Fibroblast of lung (primary cell): ENCODE data around the gene TADA2B. TPM values are rescaled to one million over a fixed set of nuclear protein-coding genes. Genes with fewer than 3 reads are reported as not detected.

ENCODE experiments used
- DNase-seq, 2 donors: peaks; one replicate each; pipeline versions ENCODE4 v3.0.0 to v3.0.0-alpha.2; 2010; ENCODE audit warnings: low read depth in 2 of 2
- H2AFZ ChIP-seq: 2 replicates; pipeline ENCODE4 v1.5.1; 2012; ENCODE audit warnings: low read length, control low read depth, inconsistent platforms
- H3K27ac ChIP-seq: 2 replicates; pipeline ENCODE4 v1.5.1; 2011; ENCODE audit warnings: low read length, control low read depth; ENCODE audit not compliant: insufficient read depth
- H3K27me3 ChIP-seq: 2 replicates; pipeline ENCODE4 v1.5.1; 2011; ENCODE audit warnings: mild to moderate bottlenecking, low read length; ENCODE audit not compliant: control insufficient read depth, insufficient read depth
- H3K36me3 ChIP-seq: 2 replicates; pipeline ENCODE4 v1.5.1; 2011; ENCODE audit warnings: low read length; ENCODE audit not compliant: control insufficient read depth, insufficient read depth
- H3K4me1 ChIP-seq: 2 replicates; pipeline ENCODE4 v1.5.1; 2011; ENCODE audit warnings: low read length; ENCODE audit not compliant: control insufficient read depth, insufficient read depth; ENCODE audit errors: extremely low read depth
- H3K4me2 ChIP-seq: 2 replicates; pipeline ENCODE4 v1.5.1; 2011; ENCODE audit warnings: low read length, control low read depth; ENCODE audit not compliant: insufficient read depth; ENCODE audit errors: extremely low read depth
- H3K4me3 ChIP-seq, 4 experiments: fragments of 200-600 bp in 1 of 4; sonication (generic) in 1 of 4; replicated peaks in 1 of 4; 2 replicates each; pipeline ENCODE4 v1.5.1; 2011 to 2016; ENCODE audit warnings: low read length in 4 of 4, low read depth in 3 of 4, mild to moderate bottlenecking in 3 of 4, control low read depth in 2 of 4, inconsistent platforms in 1 of 4, mixed read lengths in 1 of 4; ENCODE audit not compliant: insufficient read depth in 1 of 4; ENCODE audit errors: control extremely low read depth in 1 of 4
- H3K79me2 ChIP-seq: 2 replicates; pipeline ENCODE4 v1.5.1; 2012; ENCODE audit warnings: mild to moderate bottlenecking, low read length, inconsistent platforms; ENCODE audit not compliant: control insufficient read depth, insufficient read depth
- H3K9ac ChIP-seq: 2 replicates; pipeline ENCODE4 v1.5.1; 2011; ENCODE audit warnings: mild to moderate bottlenecking, low read length, control low read depth; ENCODE audit not compliant: insufficient read depth
- H3K9me3 ChIP-seq: 2 replicates; pipeline ENCODE4 v1.5.1; 2012; ENCODE audit warnings: low read depth, low read length; ENCODE audit not compliant: control insufficient read depth, insufficient read depth
- H4K20me1 ChIP-seq: 2 replicates; pipeline ENCODE4 v1.5.1; 2011; ENCODE audit warnings: low read length; ENCODE audit not compliant: control insufficient read depth, insufficient read depth; ENCODE audit errors: extremely low read depth
- CTCF ChIP-seq, 2 donors: IDR thresholded peaks in 1 of 2; conservative IDR thresholded peaks in 1 of 2; 1 replicate in 1 of 2; 2 replicates in 1 of 2; pipeline ENCODE4 v1.5.1; 2011 to 2012; ENCODE audit warnings: low read length in 2 of 2, control low read depth in 1 of 2, inconsistent platforms in 1 of 2, low read depth in 1 of 2, mild to moderate bottlenecking in 1 of 2
- EZH2 ChIP-seq: IDR thresholded peaks from 2 replicates; pipeline ENCODE4 v1.5.1; 2012; ENCODE audit warnings: low read length, control low read depth, mild to moderate bottlenecking; ENCODE audit errors: missing control alignments
- polyA plus RNA-seq, 2 donors: library from polyadenylated mRNA; depleted of rRNA in 1 of 2; stranded (reverse) in 1 of 2; unstranded in 1 of 2; fragments of >200 nt; gene quantifications; 2 replicates each; pipeline ENCODE4 v1.2.1, GENCODE V29; 2011 to 2012; ENCODE audit warnings: missing spikeins in 1 of 2
- total RNA-seq: library from RNA; depleted of rRNA; stranded (reverse); fragments of >200 nt; gene quantifications from 2 replicates; pipeline ENCODE4 v1.2.1, GENCODE V29; 2014

The TADA2B gene
- total and polyA plus RNA-seq, 2 donors (not counting 1 experiment from before 2014, with no cell fraction given), result 8.0 to 12.6 TPM

GRCh38 chr4:7075962-7076695, 33.0 kb downstream of the TADA2B start:
- Histone ChIP-seq H3K9me3 (no peaks in the 10 kb centered on the region), H3K9ac (no peak overlapping the region), H3K4me2 (no peak overlapping the region), H3K27ac (no peak overlapping the region), H2AFZ (no peak overlapping the region), H3K4me3 (no peak overlapping the region), H3K4me1 (no peaks in the 10 kb centered on the region), H4K20me1 (no peaks in the 10 kb centered on the region), H3K79me2 (no peaks in the 10 kb centered on the region), H3K27me3 (no peaks in the 10 kb centered on the region), H3K36me3 (no peaks in the 10 kb centered on the region)
- no peak for TF ChIP-seq CTCF (conservative IDR thresholded peaks at IDR 0.05 in 1 of 2, IDR thresholded peaks at IDR 0.05 in 1 of 2; ENCODE audit: low read depth in 1 of 2, low read length in 2 of 2)
- TF ChIP-seq EZH2, result no peak
- peak in 1 of 2 donors; percentile 40 for DNase-seq

DNA sequence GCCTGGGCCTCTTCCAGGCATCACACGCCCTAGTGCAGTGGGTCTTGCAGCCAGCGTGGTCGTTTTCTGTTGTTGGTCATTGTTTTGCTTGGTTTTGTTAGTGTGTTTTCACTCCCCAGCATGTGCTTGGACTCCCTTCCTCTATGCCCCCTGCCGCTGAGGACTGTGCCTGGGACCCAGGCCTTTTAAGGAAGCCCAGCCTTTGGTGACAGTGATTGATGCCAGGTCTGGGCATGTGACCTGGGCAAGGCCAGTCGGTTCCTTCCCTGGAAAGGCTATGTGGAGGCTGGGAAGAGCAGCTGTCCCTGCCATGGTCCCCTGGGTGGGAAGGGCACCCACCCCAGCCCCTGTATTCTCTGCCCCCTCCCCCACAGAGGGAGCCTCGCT, 33.5 kb downstream of the TADA2B start:
- H4K20me1 ChIP-seq, result no peaks in the 10 kb centered on the region
- no peak for TF ChIP-seq EZH2
- no peak for TF ChIP-seq CTCF (conservative IDR thresholded peaks at IDR 0.05 in 1 of 2, IDR thresholded peaks at IDR 0.05 in 1 of 2; ENCODE audit: low read depth in 1 of 2, low read length in 2 of 2)

GRCh38 chr4:7077371-7077770, 34.2 kb downstream of the TADA2B start:
- Histone ChIP-seq H3K36me3 (no peaks in the 10 kb centered on the region), H3K4me2 (no peak overlapping the region), H3K27me3 (peaks cover 3% of the 10 kb centered on the region), H4K20me1 (no peaks in the 10 kb centered on the region), H3K9ac (no peak overlapping the region), H3K79me2 (no peaks in the 10 kb centered on the region), H3K9me3 (no peaks in the 10 kb centered on the region), H3K4me1 (no peaks in the 10 kb centered on the region), H2AFZ (no peak overlapping the region), H3K4me3 (no peak overlapping the region), H3K27ac (no peak overlapping the region)
- no peak for DNase-seq
- TF ChIP-seq EZH2 (no peak), CTCF (conservative IDR thresholded peaks at IDR 0.05 in 1 of 2, IDR thresholded peaks at IDR 0.05 in 1 of 2; ENCODE audit: low read depth in 1 of 2, low read length in 2 of 2) (no peak)

More for the DNA sequence above, 33.5 kb downstream of the TADA2B start:
- peaks cover 2% of the 10 kb centered on the region for H3K27me3 ChIP-seq
- H3K9ac ChIP-seq, result no peak overlapping the region
- no peak overlapping the region for H3K27ac ChIP-seq
- H3K9me3 ChIP-seq, result no peaks in the 10 kb centered on the region
- no peak overlapping the region for H3K4me2 ChIP-seq
- no peaks in the 10 kb centered on the region for H3K36me3 ChIP-seq
- no peak overlapping the region for H2AFZ ChIP-seq
- no peaks in the 10 kb centered on the region for H3K79me2 ChIP-seq
- H3K4me1 ChIP-seq, result no peaks in the 10 kb centered on the region
- no peak for DNase-seq
- H3K4me3 ChIP-seq, result no peak overlapping the region
